B cell (primary cell): ENCODE results near the gene NYNRIN. TPM values are rescaled to one million over a fixed set of nuclear protein-coding genes. Genes with fewer than 3 reads are reported as not detected.

Source experiments
- ATAC-seq: fragments of 200-7000 bp; cut with Tn5 transposase; one replicate; pipeline ENCODE4 v1.10.0; 2021; ENCODE audit warnings: low read depth, mild to moderate bottlenecking, moderate number of reproducible peaks, moderate library complexity
- CTCF ChIA-PET: fragments of 350-600 bp; sonication (Branson Sonifier 250); formaldehyde crosslinking; loops from one replicate; lab custom pipeline; 2021; ENCODE audit warnings: antibody characterized with exemption, inconsistent platforms; lab: Charles Lee
- POLR2A ChIA-PET: fragments of 350-600 bp; sonication (Branson Sonifier 250); formaldehyde crosslinking; loops from one replicate; lab custom pipeline; 2021; ENCODE audit warnings: antibody characterized with exemption; lab: Charles Lee
- DNase-seq: peaks from one replicate; pipeline ENCODE4 v3.0.0; 2013
- H2AFZ ChIP-seq: 2 replicates; pipeline ENCODE4 v1.6.1; 2012; ENCODE audit warnings: mild to moderate bottlenecking, low read depth, low read length; ENCODE audit not compliant: insufficient read depth, poor library complexity, severe bottlenecking
- H3K27ac ChIP-seq, 2 donors: 1 replicate in 1 of 2; 2 replicates in 1 of 2; pipeline ENCODE4 v1.5.1; 2012 to 2013; ENCODE audit warnings: low read length in 2 of 2, mild to moderate bottlenecking in 2 of 2, moderate library complexity in 1 of 2
- H3K27me3 ChIP-seq, 4 experiments: fragments of 200-600 bp in 1 of 4; sonication (generic) in 1 of 4; replicated peaks in 1 of 4; 1 replicate in 2 of 4; 2 replicates in 2 of 4; pipeline versions ENCODE4 v1.6.1 to v1.7.0; 2013 to 2016; ENCODE audit warnings: low read length in 3 of 4, mild to moderate bottlenecking in 2 of 4, mixed read lengths in 1 of 4, moderate library complexity in 1 of 4; ENCODE audit not compliant: insufficient read depth in 4 of 4, control insufficient read depth in 3 of 4; ENCODE audit errors: control extremely low read depth in 1 of 4
- H3K36me3 ChIP-seq, 2 experiments: replicated peaks in 1 of 2; 1 replicate in 1 of 2; 2 replicates in 1 of 2; pipeline versions ENCODE4 v1.6.1 to v1.7.1; 2013; ENCODE audit warnings: low read length in 1 of 2; ENCODE audit not compliant: insufficient read depth in 2 of 2, control insufficient read depth in 1 of 2; ENCODE audit errors: control extremely low read depth in 1 of 2, extremely low read depth in 1 of 2
- H3K4me1 ChIP-seq, 2 donors: fragments of 200-600 bp in 1 of 2; sonication (generic) in 1 of 2; 1 replicate in 1 of 2; 2 replicates in 1 of 2; pipeline versions ENCODE4 v1.5.1 to v1.6.1; 2013 to 2017; ENCODE audit warnings: low read length in 2 of 2; ENCODE audit not compliant: control insufficient read depth in 2 of 2, insufficient read depth in 2 of 2
- H3K4me2 ChIP-seq: replicated peaks from 2 replicates; pipeline ENCODE3; 2012; ENCODE audit warnings: mild to moderate bottlenecking, low read depth, low read length; ENCODE audit not compliant: poor library complexity, severe bottlenecking
- H3K4me3 ChIP-seq, 5 experiments: fragments of 200-600 bp in 1 of 5; sonication (generic) in 1 of 5; 1 replicate in 3 of 5; 2 replicates in 2 of 5; pipeline versions ENCODE4 v1.5.1 to v1.7.0; 2011 to 2016; ENCODE audit warnings: low read length in 4 of 5, mild to moderate bottlenecking in 4 of 5, low read depth in 2 of 5, control low read depth in 1 of 5, moderate library complexity in 1 of 5; ENCODE audit not compliant: insufficient read depth in 1 of 5; ENCODE audit errors: control extremely low read depth in 1 of 5, extremely low read depth in 1 of 5
- H3K79me2 ChIP-seq: fragments of 200-600 bp; sonication (generic); one replicate; pipeline ENCODE4 v1.6.0; 2016; ENCODE audit warnings: low read length; ENCODE audit not compliant: control insufficient read depth, insufficient read depth
- H3K9ac ChIP-seq: fragments of 200-600 bp; sonication (generic); 2 replicates; pipeline ENCODE4 v1.6.1; 2017; ENCODE audit warnings: mild to moderate bottlenecking, low read length, moderate library complexity
- H3K9me3 ChIP-seq, 3 donors: one replicate each; pipeline versions ENCODE4 v1.6.1 to v1.7.1; 2013; ENCODE audit warnings: low read length in 2 of 3; ENCODE audit not compliant: control insufficient read depth in 2 of 3, insufficient read depth in 1 of 3; ENCODE audit errors: control extremely low read depth in 1 of 3
- H4K20me1 ChIP-seq: 2 replicates; pipeline ENCODE4 v1.6.0; 2012; ENCODE audit warnings: mild to moderate bottlenecking, low read length; ENCODE audit not compliant: insufficient read depth, control insufficient read depth, poor library complexity, severe bottlenecking
- H3K27ac Mint-ChIP-seq: one replicate; pipeline ENCODE4 v1.8.0; 2021; ENCODE audit warnings: mixed read lengths
- H3K27me3 Mint-ChIP-seq: one replicate; pipeline ENCODE4 v1.8.0; 2021; ENCODE audit warnings: mixed read lengths
- H3K4me1 Mint-ChIP-seq: one replicate; pipeline ENCODE4 v1.8.0; 2021; ENCODE audit warnings: mixed read lengths
- H3K4me3 Mint-ChIP-seq: one replicate; pipeline ENCODE4 v1.8.0; 2021; ENCODE audit warnings: mixed read lengths
- H3K9me3 Mint-ChIP-seq: one replicate; pipeline ENCODE4 v1.8.0; 2022; ENCODE audit warnings: mixed read lengths; ENCODE audit not compliant: insufficient read depth
- EZH2 ChIP-seq: IDR thresholded peaks from 2 replicates; pipeline ENCODE4 v1.6.1; 2012; ENCODE audit warnings: borderline replicate concordance, low read depth, mild to moderate bottlenecking, moderate library complexity, low read length; ENCODE audit not compliant: insufficient read depth, poor library complexity, severe bottlenecking
- WGBS: methylation state at CpG from one replicate; pipeline ENCODE4 v1.1.5; 2013; ENCODE audit warnings: missing lambda C conversion rate; ENCODE audit not compliant: insufficient coverage; 5-methylcytosine and 5-hydroxymethylcytosine counted together
- intact Hi-C: fragments of 100-400 bp; cut with micrococcal nuclease; formaldehyde crosslinking; loops from one replicate; pipeline ENCODE4 v1.10.0; 2022
- polyA plus RNA-seq: library from polyadenylated mRNA; depleted of rRNA; stranded (reverse); fragments of >200 nt; gene quantifications from 2 replicates; pipeline ENCODE4 v1.2.3, GENCODE V29; 2012
- total RNA-seq, 2 donors: library from RNA; stranded (reverse); fragments of 120-200 nt in 1 of 2; gene quantifications; 1 replicate in 1 of 2; 2 replicates in 1 of 2; pipeline versions ENCODE4 v1.2.3 to v1.2.4, GENCODE V29; 2013 to 2022
- TF ChIP-seq, protein P1 (sequence below): fragments of 200-600 bp; IDR thresholded peaks from one replicate; pipeline ENCODE4 v1.8.0; 2022; ENCODE audit warnings: antibody characterized with exemption, mild to moderate bottlenecking

NYNRIN gene
- total and polyA plus RNA-seq, 2 donors (not counting 1 experiment from before 2014, with no cell fraction given) = 0.04 to 0.34 TPM

DNA sequence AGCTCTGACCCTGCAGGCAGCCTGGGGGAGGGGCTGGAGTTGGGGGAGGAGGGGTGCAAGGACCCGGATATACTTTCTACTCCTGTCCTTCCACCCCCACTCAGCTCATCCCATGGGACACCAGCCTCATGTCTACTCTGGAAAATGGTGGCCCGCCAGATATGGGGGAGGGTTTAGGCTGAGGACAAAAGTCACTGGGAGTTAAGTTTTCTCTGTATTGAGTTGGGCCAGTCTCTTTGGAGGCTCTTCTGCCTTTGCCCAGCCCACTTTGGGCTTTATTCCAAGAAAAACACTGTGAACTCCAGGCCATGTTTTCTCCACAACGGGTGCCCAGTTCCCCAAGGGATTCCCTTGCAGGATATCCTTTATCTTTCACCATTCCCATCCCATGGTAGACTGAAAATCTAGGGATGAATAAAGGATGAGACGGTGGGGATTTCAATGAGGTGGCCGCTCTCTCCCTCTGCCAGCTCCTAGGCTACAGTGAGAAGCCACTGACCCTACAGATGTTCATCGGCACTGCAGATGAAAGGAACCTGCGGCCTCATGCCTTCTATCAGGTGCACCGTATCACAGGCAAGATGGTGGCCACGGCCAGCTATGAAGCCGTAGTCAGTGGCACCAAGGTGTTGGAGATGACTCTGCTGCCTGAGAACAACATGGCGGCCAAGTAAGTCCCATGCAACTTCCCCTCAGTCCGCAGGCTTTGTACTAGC is 25.9 kb upstream of the NYNRIN start:
- no peak for TF ChIP-seq EZH2
- TF ChIP-seq, protein P1, sequence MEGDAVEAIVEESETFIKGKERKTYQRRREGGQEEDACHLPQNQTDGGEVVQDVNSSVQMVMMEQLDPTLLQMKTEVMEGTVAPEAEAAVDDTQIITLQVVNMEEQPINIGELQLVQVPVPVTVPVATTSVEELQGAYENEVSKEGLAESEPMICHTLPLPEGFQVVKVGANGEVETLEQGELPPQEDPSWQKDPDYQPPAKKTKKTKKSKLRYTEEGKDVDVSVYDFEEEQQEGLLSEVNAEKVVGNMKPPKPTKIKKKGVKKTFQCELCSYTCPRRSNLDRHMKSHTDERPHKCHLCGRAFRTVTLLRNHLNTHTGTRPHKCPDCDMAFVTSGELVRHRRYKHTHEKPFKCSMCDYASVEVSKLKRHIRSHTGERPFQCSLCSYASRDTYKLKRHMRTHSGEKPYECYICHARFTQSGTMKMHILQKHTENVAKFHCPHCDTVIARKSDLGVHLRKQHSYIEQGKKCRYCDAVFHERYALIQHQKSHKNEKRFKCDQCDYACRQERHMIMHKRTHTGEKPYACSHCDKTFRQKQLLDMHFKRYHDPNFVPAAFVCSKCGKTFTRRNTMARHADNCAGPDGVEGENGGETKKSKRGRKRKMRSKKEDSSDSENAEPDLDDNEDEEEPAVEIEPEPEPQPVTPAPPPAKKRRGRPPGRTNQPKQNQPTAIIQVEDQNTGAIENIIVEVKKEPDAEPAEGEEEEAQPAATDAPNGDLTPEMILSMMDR = no peak
- Histone ChIP-seq H4K20me1 (no peaks in the 10 kb centered on the region), H3K4me1 (peaks cover 6 to 10% of the 10 kb centered on the region in 2 donors), H3K27me3 (peaks cover 0 to 21% (median 2%) of the 10 kb centered on the region in 4 experiments), H3K9ac (no peak overlapping the region), H3K9me3 (no peaks in the 10 kb centered on the region), H3K4me2 (no peak overlapping the region), H2AFZ (no peak overlapping the region), H3K27ac (no peak overlapping the region), H3K79me2 (no peaks in the 10 kb centered on the region), H3K4me3 (no peak overlapping the region), H3K36me3 (no peaks in the 10 kb centered on the region)
- ChIA-PET POLR2A (no interaction called here), CTCF (interaction anchor here (1.5 to 2.1 kb wide), 2 partner anchors 11 to 39 kb away, joined by 6 to 9 read pairs; no protein-coding TSS in a partner anchor)
- Mint-ChIP-seq H3K4me1 (peaks cover 6% of the 10 kb centered on the region), H3K27me3 (no peaks in the 10 kb centered on the region), H3K4me3 (no peak overlapping the region), H3K27ac (no peak overlapping the region), H3K9me3 (no peaks in the 10 kb centered on the region)
- 96% methylated on average over 8 of the region's 12 CpGs for WGBS
- ATAC-seq (no peak), DNase-seq (no peak)
- intact Hi-C loops = no loop called here

DNA sequence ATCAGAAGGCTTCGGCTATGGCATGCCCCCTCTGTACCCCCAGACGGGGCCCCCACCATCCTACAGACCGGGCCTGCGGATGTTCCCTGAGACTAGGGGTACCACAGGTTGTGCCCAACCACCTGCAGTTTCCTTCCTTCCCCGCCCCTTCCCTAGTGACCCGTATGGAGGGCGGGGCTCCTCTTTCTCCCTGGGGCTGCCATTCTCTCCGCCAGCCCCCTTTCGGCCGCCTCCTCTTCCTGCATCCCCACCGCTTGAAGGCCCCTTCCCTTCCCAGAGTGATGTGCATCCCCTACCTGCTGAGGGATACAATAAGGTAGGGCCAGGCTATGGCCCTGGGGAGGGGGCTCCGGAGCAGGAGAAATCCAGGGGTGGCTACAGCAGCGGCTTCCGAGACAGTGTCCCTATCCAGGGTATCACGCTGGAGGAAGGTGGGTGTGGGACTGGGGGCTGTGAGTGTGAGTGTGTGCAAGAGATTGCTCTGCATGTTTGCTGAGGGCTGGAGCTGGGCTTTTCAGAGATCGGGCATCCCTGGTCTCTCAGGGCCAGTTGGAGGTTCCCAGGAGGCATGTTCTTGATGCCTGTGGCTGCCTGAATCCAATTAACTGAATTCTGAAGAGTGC is 22.2 kb upstream of the NYNRIN start:
- Mint-ChIP-seq H3K27me3 (no peaks in the 10 kb centered on the region), H3K4me1 (no peaks in the 10 kb centered on the region), H3K4me3 (no peak overlapping the region), H3K27ac (no peak overlapping the region), H3K9me3 (no peaks in the 10 kb centered on the region)
- Histone ChIP-seq H3K27me3 (peaks cover 0 to 8% (median 0%) of the 10 kb centered on the region in 4 experiments), H3K4me3 (no peak overlapping the region), H3K4me2 (no peak overlapping the region), H3K9ac (no peak overlapping the region), H3K27ac (no peak overlapping the region), H4K20me1 (no peaks in the 10 kb centered on the region), H2AFZ (no peak overlapping the region), H3K79me2 (no peaks in the 10 kb centered on the region), H3K4me1 (no peaks in the 10 kb centered on the region), H3K36me3 (no peaks in the 10 kb centered on the region), H3K9me3 (no peaks in the 10 kb centered on the region)
- intact Hi-C loops = no loop called here
- DNase-seq (no peak), ATAC-seq (no peak)
- ChIA-PET CTCF (interaction anchor here (1.0 kb wide), 1 partner anchor 11 kb away, joined by 5 read pairs; no protein-coding TSS in a partner anchor), POLR2A (no interaction called here)
- TF ChIP-seq, protein P1 = no peak
- no peak for TF ChIP-seq EZH2
- WGBS = 79% methylated on average over 9 of the region's 16 CpGs
